Upper lobe of left lung (tissue), 6 donors: ENCODE measurements around the gene NAT9. TPM values are rescaled to one million over a fixed set of nuclear protein-coding genes. Genes with fewer than 3 reads are reported as not detected.

Experiments used
- ATAC-seq, 2 donors: fragments of 200-7000 bp; cut with Tn5 transposase; one replicate each; pipeline ENCODE4 v1.9.1; 2022; ENCODE audit warnings: mild to moderate bottlenecking in 2 of 2, moderate library complexity in 2 of 2; ENCODE audit not compliant: low FRiP score in 2 of 2
- DNase-seq, 2 donors: peaks; one replicate each; pipeline ENCODE4 v3.0.0-alpha.2; 2019 to 2020
- H3K27ac ChIP-seq, 4 donors: fragments of 200-600 bp; sonication (generic); one replicate each; pipeline ENCODE4 v1.5.1; 2016 to 2019
- H3K27me3 ChIP-seq, 4 donors: fragments of 200-600 bp; sonication (generic); one replicate each; pipeline ENCODE4 v1.5.1; 2017 to 2019
- H3K36me3 ChIP-seq, 4 donors: fragments of 200-600 bp; sonication (generic); one replicate each; pipeline ENCODE4 v1.5.1; 2016 to 2019
- H3K4me1 ChIP-seq, 4 donors: fragments of 200-600 bp; sonication (generic); one replicate each; pipeline ENCODE4 v1.5.1; 2018 to 2019
- H3K4me3 ChIP-seq, 4 donors: fragments of 200-600 bp; sonication (generic); one replicate each; pipeline ENCODE4 v1.5.1; 2017 to 2019; ENCODE audit warnings: mild to moderate bottlenecking in 2 of 4, moderate library complexity in 1 of 4
- H3K9me3 ChIP-seq, 4 donors: fragments of 200-600 bp; sonication (generic); one replicate each; pipeline ENCODE4 v1.5.1; 2018 to 2019
- EP300 ChIP-seq, 4 donors: sonication (generic); formaldehyde crosslinking; IDR thresholded peaks; one replicate each; pipeline ENCODE4 v1.5.1; 2017; ENCODE audit warnings: antibody characterized with exemption in 4 of 4, control low read depth in 2 of 4
- POLR2A ChIP-seq, 4 donors: fragments of 450-650 bp; IDR thresholded peaks; one replicate each; pipeline ENCODE4 v1.5.1; 2016 to 2017; ENCODE audit warnings: antibody characterized with exemption in 4 of 4, mild to moderate bottlenecking in 2 of 4
- POLR2AphosphoS5 ChIP-seq, 2 donors: sonication (generic); formaldehyde crosslinking; IDR thresholded peaks; one replicate each; pipeline ENCODE4 v1.5.1; 2017; ENCODE audit warnings: antibody characterized with exemption in 2 of 2
- WGBS, 2 donors: methylation state at CpG; one replicate each; pipeline ENCODE4 v1.1.5; 2017 to 2018; 5-methylcytosine and 5-hydroxymethylcytosine counted together
- total RNA-seq, 6 donors: library from RNA; depleted of rRNA in 4 of 6; stranded (reverse); fragments of >200 nt in 4 of 6; gene quantifications; one replicate each; pipeline versions ENCODE4 v1.1.0 to v1.2.1, GENCODE V29; 2016 to 2021
- TF ChIP-seq, protein P1 (sequence below), 6 experiments: fragments of 450-650 bp in 4 of 6; fragments of 200-600 bp in 2 of 6; sonication (generic) in 2 of 6; IDR thresholded peaks; one replicate each; pipeline ENCODE4 v1.5.1; 2016 to 2019; ENCODE audit warnings: antibody characterized with exemption in 6 of 6
- donor health status: DM: no; HTN: no; CAD: no; lungs with moderate emphysema.
- donor health status: DM: no; HTN: yes; CAD: no; lungs with severe emphysema.

NAT9 gene
- total RNA-seq, 6 donors from 2014 or later: 16.1 to 78.6 (median 41.7) TPM

DNA sequence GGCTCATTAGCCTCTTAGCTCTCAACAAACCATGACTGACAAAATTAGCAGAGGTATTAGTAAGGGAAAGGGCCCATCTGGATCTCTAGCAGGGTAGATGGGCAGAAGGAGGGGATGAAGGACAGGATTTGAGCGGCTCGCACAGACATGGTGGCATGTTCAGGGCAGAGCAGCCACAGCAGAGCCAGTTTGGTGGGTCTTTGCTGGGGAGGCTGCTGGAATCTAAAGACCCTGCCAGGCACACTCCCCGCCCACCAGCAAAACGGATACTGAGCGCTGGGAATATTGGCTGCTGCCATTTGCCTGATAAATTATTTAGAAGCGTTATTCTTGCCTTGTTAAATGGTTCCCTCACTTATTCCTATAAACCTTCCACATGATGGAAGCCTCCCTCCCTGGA, 20.7 kb upstream of the NAT9 start:
- ATAC-seq: no peak
- no peak overlapping the region for H3K27ac ChIP-seq
- no peaks in the 10 kb centered on the region for H3K27me3 ChIP-seq
- 89 to 92% methylated on average over 6 of the region's 6 CpGs for WGBS, 2 donors
- H3K36me3 ChIP-seq: peaks cover 7 to 97% (median 66%) of the 10 kb centered on the region in 4 donors
- no peaks in the 10 kb centered on the region for H3K9me3 ChIP-seq
- TF ChIP-seq POLR2A (IDR thresholded peaks at IDR 0.05): no peak
- TF ChIP-seq EP300 (IDR thresholded peaks at IDR 0.05): no peak
- TF ChIP-seq, protein P1, sequence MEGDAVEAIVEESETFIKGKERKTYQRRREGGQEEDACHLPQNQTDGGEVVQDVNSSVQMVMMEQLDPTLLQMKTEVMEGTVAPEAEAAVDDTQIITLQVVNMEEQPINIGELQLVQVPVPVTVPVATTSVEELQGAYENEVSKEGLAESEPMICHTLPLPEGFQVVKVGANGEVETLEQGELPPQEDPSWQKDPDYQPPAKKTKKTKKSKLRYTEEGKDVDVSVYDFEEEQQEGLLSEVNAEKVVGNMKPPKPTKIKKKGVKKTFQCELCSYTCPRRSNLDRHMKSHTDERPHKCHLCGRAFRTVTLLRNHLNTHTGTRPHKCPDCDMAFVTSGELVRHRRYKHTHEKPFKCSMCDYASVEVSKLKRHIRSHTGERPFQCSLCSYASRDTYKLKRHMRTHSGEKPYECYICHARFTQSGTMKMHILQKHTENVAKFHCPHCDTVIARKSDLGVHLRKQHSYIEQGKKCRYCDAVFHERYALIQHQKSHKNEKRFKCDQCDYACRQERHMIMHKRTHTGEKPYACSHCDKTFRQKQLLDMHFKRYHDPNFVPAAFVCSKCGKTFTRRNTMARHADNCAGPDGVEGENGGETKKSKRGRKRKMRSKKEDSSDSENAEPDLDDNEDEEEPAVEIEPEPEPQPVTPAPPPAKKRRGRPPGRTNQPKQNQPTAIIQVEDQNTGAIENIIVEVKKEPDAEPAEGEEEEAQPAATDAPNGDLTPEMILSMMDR (IDR thresholded peaks at IDR 0.05): no peak
- TF ChIP-seq POLR2AphosphoS5 (IDR thresholded peaks at IDR 0.05): no peak
- no peaks in the 10 kb centered on the region for H3K4me1 ChIP-seq
- H3K4me3 ChIP-seq: no peak overlapping the region
- DNase-seq: no peak

DNA sequence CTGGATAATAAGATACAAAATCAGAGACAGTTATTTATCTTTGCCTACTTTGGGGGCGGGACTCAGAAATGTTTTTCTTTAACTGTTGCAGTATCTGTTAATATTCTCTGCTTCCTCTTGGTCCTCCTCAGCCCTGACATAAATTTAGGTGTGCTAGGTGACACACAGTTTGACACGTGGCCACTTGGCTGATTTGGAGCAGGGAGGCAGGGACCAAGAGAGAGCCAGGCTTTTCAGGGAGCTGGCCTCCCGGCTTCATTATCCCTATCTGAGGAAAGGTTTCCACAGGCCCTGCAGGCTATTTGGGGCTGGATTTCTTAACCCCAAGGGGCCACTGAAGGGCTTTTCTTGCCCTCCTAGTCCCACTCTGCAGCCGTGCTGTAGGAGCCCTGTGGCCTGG, 20.1 kb upstream of the NAT9 start:
- DNase-seq (no peak), ATAC-seq (no peak)
- WGBS, 2 donors: 92 to 97% methylated on average over 4 of the region's 4 CpGs
- TF ChIP-seq POLR2A (IDR thresholded peaks at IDR 0.05): no peak
- no peak for TF ChIP-seq EP300 (IDR thresholded peaks at IDR 0.05)
- TF ChIP-seq POLR2AphosphoS5 (IDR thresholded peaks at IDR 0.05): no peak
- TF ChIP-seq, protein P1 (IDR thresholded peaks at IDR 0.05): no peak
- Histone ChIP-seq H3K9me3 (no peaks in the 10 kb centered on the region), H3K36me3 (peaks cover 7 to 90% (median 64%) of the 10 kb centered on the region in 4 donors), H3K27ac (no peak overlapping the region), H3K4me1 (peaks cover 2 to 3% (median 2%) of the 10 kb centered on the region in 4 donors), H3K27me3 (no peaks in the 10 kb centered on the region), H3K4me3 (no peak overlapping the region)

DNA sequence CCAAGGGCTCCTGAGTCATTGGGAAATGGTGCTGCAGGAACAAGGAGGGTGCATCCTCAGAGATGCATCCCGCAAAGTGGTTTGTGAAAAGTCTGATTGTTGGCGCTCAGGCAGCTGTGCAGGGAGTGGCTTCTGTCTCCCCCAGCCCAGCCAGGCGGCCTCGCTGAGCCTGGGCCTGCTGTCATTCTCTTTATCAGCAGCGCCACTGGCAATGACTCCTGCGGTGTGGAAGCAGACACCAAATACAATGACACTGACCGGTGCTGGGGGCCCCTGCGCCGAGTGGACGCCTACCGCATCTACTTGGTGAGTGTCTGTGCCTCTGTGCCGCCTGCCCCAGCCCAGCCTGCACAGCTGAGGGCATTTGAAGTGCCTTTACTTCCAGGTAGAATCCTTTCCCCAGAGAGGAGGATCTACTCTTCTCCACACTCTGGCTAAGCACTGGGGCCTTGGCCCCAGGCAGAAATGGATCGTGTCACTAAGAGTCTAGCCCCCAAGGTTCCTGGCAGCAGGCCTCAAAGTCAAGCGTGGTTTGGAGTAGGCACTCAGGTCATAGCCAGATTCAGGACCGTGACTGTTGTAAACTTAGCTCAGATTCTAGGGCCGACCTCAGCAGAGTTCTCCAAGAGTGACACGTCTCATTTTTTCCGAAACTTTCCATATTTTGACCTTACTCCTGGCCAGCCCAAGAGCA, 19.3 kb upstream of the NAT9 start:
- Histone ChIP-seq H3K27ac (no peak overlapping the region), H3K4me1 (peaks cover 6 to 7% (median 7%) of the 10 kb centered on the region in 4 donors), H3K4me3 (no peak overlapping the region), H3K9me3 (no peaks in the 10 kb centered on the region), H3K27me3 (no peaks in the 10 kb centered on the region), H3K36me3 (peaks cover 7 to 90% (median 60%) of the 10 kb centered on the region in 4 donors)
- DNase-seq: peak in 1 of 2 donors; percentile 65
- WGBS, 2 donors: 75 to 93% methylated on average over 8 to 18 of the region's 18 CpGs
- TF ChIP-seq POLR2A (IDR thresholded peaks at IDR 0.05) (no peak), POLR2AphosphoS5 (IDR thresholded peaks at IDR 0.05) (no peak), EP300 (IDR thresholded peaks at IDR 0.05) (no peak)
- TF ChIP-seq, protein P1 (IDR thresholded peaks at IDR 0.05): no peak
- no peak for ATAC-seq

DNA sequence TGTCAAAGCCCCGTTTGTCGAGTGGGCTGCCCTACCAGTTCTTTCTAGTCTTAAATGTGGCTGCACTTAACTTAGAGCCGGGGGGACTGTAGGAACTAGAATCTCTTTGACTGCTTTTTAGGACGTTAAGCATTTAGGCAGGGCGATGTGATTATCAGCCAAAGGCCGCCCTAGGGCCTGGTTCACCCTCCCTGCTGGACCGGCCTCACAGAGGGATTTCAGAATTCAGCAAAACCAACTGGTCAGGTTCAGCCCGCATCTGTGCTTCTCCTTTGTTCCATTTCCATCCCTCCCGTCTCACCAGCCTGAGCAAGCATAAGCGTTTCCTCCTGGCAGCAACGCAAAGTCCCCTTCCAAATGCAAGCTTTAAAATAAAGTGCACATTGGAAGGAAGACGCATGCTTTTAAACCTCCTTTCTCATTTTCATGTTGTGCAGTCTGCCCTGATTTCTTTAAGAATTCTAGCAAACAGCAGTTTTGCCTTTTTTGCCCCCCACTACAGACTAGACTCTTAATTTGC, 16.5 kb upstream of the NAT9 start:
- no peaks in the 10 kb centered on the region for H3K27me3 ChIP-seq
- ATAC-seq (no peak), DNase-seq (no peak)
- H3K27ac ChIP-seq: no peak overlapping the region
- H3K4me1 ChIP-seq: peaks cover 6 to 7% (median 7%) of the 10 kb centered on the region in 4 donors
- TF ChIP-seq, protein P1 (IDR thresholded peaks at IDR 0.05): no peak
- WGBS, 2 donors: 94 to 95% methylated on average over 12 of the region's 12 CpGs
- no peaks in the 10 kb centered on the region for H3K9me3 ChIP-seq
- H3K36me3 ChIP-seq: peaks cover 7 to 78% (median 46%) of the 10 kb centered on the region in 4 donors
- no peak overlapping the region for H3K4me3 ChIP-seq
